Astrocyte (in vitro differentiated cells and primary cell): ENCODE measurements around the gene PSEN1.

Source experiments
- EZH2 ChIP-seq: IDR thresholded peaks from 2 replicates; pipeline ENCODE4 v1.6.1; 2012; ENCODE audit warnings: mild to moderate bottlenecking, low read length, inconsistent platforms; ENCODE audit not compliant: insufficient read depth
- TF ChIP-seq, protein P1 (sequence below): IDR thresholded peaks from 2 replicates; pipeline ENCODE4 v1.5.1; 2011; ENCODE audit warnings: low read depth, mild to moderate bottlenecking, inconsistent platforms, low read length, moderate library complexity; ENCODE audit not compliant: insufficient read depth

DNA sequence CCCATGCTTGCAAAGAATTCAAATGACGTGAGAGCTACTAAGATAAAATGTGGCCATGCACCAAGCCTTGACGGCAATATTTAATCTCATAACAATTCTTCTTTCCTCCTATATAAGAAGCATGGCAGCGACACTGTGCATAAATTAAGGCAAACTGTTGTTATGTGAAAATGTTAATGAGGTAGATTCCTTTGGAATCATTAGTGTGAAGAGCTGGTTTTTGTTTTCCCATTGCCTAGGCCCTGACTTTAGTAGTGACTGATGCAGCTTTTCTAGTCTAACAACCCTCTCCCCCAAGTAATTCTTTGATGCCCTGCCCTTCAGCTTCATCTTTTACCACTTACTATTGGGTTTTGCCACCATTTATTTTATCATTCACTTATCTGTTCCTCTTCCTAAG, 10.6 kb upstream of the PSEN1 start:
- TF ChIP-seq, protein P1, sequence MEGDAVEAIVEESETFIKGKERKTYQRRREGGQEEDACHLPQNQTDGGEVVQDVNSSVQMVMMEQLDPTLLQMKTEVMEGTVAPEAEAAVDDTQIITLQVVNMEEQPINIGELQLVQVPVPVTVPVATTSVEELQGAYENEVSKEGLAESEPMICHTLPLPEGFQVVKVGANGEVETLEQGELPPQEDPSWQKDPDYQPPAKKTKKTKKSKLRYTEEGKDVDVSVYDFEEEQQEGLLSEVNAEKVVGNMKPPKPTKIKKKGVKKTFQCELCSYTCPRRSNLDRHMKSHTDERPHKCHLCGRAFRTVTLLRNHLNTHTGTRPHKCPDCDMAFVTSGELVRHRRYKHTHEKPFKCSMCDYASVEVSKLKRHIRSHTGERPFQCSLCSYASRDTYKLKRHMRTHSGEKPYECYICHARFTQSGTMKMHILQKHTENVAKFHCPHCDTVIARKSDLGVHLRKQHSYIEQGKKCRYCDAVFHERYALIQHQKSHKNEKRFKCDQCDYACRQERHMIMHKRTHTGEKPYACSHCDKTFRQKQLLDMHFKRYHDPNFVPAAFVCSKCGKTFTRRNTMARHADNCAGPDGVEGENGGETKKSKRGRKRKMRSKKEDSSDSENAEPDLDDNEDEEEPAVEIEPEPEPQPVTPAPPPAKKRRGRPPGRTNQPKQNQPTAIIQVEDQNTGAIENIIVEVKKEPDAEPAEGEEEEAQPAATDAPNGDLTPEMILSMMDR = no peak
- no peak for TF ChIP-seq EZH2
